GM10266 (cell line): ENCODE results near the gene NCAM1.
A peak's percentile ranks its signal among the peaks of the same experiment; 100 is the strongest.

Source experiments
- DNase-seq: peaks from one replicate; pipeline ENCODE4 v3.0.0; 2012; ENCODE audit errors: extremely low spot score
- TF ChIP-seq, protein P1 (sequence below): IDR thresholded peaks from 2 replicates; pipeline ENCODE4 v1.5.1; 2012; ENCODE audit warnings: mild to moderate bottlenecking, low read depth; ENCODE audit not compliant: control insufficient read depth, insufficient read depth; ENCODE audit errors: missing control alignments

Gene NCAM1

GRCh38 chr11:113104691-113105251 is 143.6 kb downstream of the NCAM1 start:
- TF ChIP-seq, protein P1, sequence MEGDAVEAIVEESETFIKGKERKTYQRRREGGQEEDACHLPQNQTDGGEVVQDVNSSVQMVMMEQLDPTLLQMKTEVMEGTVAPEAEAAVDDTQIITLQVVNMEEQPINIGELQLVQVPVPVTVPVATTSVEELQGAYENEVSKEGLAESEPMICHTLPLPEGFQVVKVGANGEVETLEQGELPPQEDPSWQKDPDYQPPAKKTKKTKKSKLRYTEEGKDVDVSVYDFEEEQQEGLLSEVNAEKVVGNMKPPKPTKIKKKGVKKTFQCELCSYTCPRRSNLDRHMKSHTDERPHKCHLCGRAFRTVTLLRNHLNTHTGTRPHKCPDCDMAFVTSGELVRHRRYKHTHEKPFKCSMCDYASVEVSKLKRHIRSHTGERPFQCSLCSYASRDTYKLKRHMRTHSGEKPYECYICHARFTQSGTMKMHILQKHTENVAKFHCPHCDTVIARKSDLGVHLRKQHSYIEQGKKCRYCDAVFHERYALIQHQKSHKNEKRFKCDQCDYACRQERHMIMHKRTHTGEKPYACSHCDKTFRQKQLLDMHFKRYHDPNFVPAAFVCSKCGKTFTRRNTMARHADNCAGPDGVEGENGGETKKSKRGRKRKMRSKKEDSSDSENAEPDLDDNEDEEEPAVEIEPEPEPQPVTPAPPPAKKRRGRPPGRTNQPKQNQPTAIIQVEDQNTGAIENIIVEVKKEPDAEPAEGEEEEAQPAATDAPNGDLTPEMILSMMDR = no peak
- DNase-seq = no peak

- TF ChIP-seq, protein P1 = no peak
- no peak for DNase-seq
Measured at GRCh38 chr11:113105592-113105991, 144.4 kb downstream of the NCAM1 start.

- TF ChIP-seq, protein P1 = no peak
- DNase-seq = no peak
Measured at GRCh38 chr11:113106507-113106906, 145.3 kb downstream of the NCAM1 start.

DNA sequence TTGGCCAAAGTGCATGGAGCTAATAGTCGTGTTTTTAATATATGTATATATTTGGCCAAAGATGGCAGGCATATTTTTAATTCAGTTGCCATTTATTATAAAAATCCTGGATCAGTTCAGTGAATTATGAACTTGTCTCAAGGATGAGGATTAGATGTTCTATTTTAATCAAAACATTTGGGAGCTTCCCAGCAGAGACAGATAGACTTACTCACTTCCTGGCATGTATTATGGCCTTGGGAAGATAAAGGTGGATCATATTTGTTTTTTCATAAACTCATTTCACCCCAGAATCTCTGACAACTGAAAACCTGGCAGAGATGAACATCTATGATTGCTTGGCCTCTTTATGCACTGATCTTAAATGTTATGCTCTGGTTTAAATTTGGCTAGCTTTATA is 148.8 kb downstream of the NCAM1 start:
- TF ChIP-seq, protein P1 = no peak
- DNase-seq = no peak

DNA sequence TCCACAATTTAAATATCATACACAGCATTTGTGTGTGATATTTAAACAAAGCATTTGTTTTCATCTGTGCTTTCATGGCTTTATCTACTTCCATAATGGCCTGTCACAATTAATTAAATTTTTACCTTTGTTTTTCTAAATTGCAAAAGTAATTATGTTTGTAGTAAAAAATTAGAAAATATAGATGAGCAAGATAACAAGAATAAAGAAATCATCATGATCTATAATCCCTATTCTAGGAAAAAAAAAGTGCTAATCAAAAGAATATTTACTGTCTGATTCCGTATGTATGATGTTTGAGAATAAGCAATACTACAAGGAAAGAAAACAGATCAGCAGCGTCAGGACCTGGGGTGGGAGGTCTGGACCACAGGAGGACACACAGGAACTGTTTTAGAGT is 149.9 kb downstream of the NCAM1 start:
- TF ChIP-seq, protein P1 = no peak
- no peak for DNase-seq

DNA sequence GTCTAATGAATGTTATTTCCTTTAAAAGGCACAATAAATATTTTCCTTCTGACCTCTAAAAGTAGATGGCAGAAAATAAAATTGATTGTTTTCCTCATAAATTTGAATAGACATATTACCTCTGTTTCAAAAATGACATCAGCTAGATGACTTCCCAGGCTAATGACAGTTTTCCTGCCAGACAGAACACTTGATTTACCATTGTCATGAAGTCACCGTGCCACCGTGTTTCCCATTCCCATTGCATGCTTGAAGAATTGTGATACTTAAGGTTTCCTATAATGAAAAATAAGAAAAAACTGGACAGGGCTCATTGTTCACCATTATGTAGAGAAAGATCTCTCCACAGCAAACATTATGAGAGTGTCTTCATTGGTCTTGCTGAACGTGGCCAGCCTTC is 151.1 kb downstream of the NCAM1 start:
- TF ChIP-seq, protein P1 = no peak
- DNase-seq = no peak

GRCh38 chr11:113113801-113114704 is 152.8 kb downstream of the NCAM1 start:
- DNase-seq = no peak
- TF ChIP-seq, protein P1 = peak; percentile 33
